Measurements from ENCODE around the gene ALG8.

DNA sequence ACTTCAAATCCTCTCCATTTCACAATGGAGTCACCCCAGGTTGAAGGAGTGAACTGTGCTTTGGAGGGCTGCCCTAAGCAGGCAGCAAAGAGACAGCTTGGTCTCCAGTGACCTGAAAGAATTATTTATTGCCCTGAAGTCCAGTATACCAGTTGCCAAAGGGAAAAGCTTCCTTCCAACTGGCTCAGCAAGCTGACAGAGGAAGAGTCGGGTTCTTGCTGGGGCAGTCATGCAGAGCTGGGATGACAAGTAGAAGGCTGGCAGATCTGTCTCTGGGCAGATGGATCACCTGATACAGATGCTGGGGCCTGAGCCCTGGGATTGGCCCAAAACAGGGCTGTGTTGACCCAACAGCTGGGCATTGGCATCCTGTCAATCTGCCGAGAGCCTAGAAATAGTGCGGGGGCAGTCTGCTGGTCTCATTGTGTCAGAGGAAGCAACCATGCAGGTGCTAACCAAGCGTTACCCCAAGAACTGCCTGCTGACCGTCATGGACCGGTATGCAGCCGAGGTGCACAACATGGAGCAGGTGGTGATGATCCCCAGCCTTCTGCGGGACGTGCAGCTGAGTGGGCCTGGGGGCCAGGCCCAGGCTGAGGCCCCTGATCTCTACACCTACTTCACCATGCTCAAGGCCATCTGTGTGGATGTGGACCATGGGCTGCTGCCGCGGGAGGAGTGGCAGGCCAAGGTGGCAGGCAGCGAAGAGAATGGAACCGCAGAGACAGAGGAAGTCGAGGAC is 75.8 kb downstream of the ALG8 start, which contains the start of gene THRSP:
- TF ChIP-seq, protein P1, sequence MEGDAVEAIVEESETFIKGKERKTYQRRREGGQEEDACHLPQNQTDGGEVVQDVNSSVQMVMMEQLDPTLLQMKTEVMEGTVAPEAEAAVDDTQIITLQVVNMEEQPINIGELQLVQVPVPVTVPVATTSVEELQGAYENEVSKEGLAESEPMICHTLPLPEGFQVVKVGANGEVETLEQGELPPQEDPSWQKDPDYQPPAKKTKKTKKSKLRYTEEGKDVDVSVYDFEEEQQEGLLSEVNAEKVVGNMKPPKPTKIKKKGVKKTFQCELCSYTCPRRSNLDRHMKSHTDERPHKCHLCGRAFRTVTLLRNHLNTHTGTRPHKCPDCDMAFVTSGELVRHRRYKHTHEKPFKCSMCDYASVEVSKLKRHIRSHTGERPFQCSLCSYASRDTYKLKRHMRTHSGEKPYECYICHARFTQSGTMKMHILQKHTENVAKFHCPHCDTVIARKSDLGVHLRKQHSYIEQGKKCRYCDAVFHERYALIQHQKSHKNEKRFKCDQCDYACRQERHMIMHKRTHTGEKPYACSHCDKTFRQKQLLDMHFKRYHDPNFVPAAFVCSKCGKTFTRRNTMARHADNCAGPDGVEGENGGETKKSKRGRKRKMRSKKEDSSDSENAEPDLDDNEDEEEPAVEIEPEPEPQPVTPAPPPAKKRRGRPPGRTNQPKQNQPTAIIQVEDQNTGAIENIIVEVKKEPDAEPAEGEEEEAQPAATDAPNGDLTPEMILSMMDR (IDR thresholded peaks at IDR 0.05): no peak
- TF ChIP-seq POLR2A (IDR thresholded peaks at IDR 0.05) (no peak), EP300 (IDR thresholded peaks at IDR 0.05) (no peak)

Measured in tibial nerve (tissue), 4 donors.